A549 (cell line): ENCODE results near the gene DHRS4. TPM values are rescaled to one million over a fixed set of nuclear protein-coding genes. Genes with fewer than 3 reads are reported as not detected.
"Not testable (repeated sequence)": the region's sequence is repeated elsewhere in the genome, so short reads cannot be mapped to it uniquely, and the experiment has no call there.

ENCODE experiments used
- ATAC-seq, 2 experiments: fragments of 200-7000 bp in 1 of 2; fragments of >200 bp in 1 of 2; cut with Nextera tagmentation in 1 of 2; cut with Tn5 transposase in 1 of 2; 3 replicates each; pipeline versions ENCODE4 v1.8.0 to v1.9.1; 2018 to 2020; ENCODE audit warnings: mild to moderate bottlenecking in 1 of 2, moderate library complexity in 1 of 2
- CTCF ChIA-PET: fragments of 300-600 bp; sonication (Branson Sonifier 250); formaldehyde crosslinking; extraction: SDS; loops from one replicate; lab custom pipeline; 2021; ENCODE audit warnings: antibody characterized with exemption, inconsistent platforms; lab: Yijun Ruan, JAX
- POLR2A ChIA-PET: fragments of 350-600 bp; formaldehyde crosslinking; extraction: SDS; loops from one replicate; lab custom pipeline; 2021; ENCODE audit warnings: antibody characterized with exemption, inconsistent platforms; lab: Yijun Ruan, JAX
- DNase-seq, 2 experiments: peaks; one replicate each; pipeline versions ENCODE4 v3.0.0 to v3.0.0-alpha.2; 2011 to 2016; ENCODE audit warnings: low read depth in 1 of 2, low spot score in 1 of 2
- FAIRE-seq: peaks from 2 replicates; lab custom pipeline; 2011; peaks lifted over from hg19 to GRCh38; lab: Jason Lieb, UNC
- H3K27ac ChIP-seq, 2 experiments: fragments of >200 bp; sonication (Bioruptor Twin); formaldehyde crosslinking; 3 replicates each; pipeline ENCODE4 v1.5.1; 2016 to 2017
- H3K4me1 ChIP-seq: fragments of >200 bp; sonication (Bioruptor Twin); formaldehyde crosslinking; 3 replicates; pipeline ENCODE4 v1.6.1; 2016
- H3K4me2 ChIP-seq: fragments of >200 bp; sonication (Bioruptor Twin); formaldehyde crosslinking; 3 replicates; pipeline ENCODE4 v1.6.1; 2016
- H3K4me3 ChIP-seq: fragments of >200 bp; sonication (Bioruptor Twin); formaldehyde crosslinking; 3 replicates; pipeline ENCODE4 v1.5.1; 2016
- H3K9me3 ChIP-seq: fragments of >200 bp; sonication (Bioruptor Twin); formaldehyde crosslinking; 3 replicates; pipeline ENCODE4 v1.6.1; 2016
- CBX2 ChIP-seq: fragments of 200-600 bp; sonication (generic); IDR thresholded peaks from 2 replicates; pipeline ENCODE4 v1.6.1; 2016; ENCODE audit warnings: low read depth, mild to moderate bottlenecking, borderline replicate concordance
- CEBPB ChIP-seq, 2 experiments: fragments of >200 bp in 1 of 2; sonication (Bioruptor Twin) in 1 of 2; formaldehyde crosslinking in 1 of 2; IDR thresholded peaks; 2 replicates each; pipeline ENCODE4 v1.6.1; 2012 to 2016
- CHD4 ChIP-seq: fragments of 200-600 bp; sonication (generic); IDR thresholded peaks from 2 replicates; pipeline ENCODE4 v1.6.1; 2016; ENCODE audit warnings: antibody characterized with exemption, mild to moderate bottlenecking, borderline replicate concordance
- EP300 ChIP-seq, 2 experiments: fragments of >200 bp; sonication (Bioruptor Twin); formaldehyde crosslinking; IDR thresholded peaks; 2 replicates in 1 of 2; 3 replicates in 1 of 2; pipeline ENCODE4 v1.6.1; 2016 to 2017
- FOSB ChIP-seq: fragments of 250-450 bp; sonication (Bioruptor Pico); IDR thresholded peaks from 2 replicates; pipeline ENCODE4 v1.5.0; 2020; ENCODE audit warnings: mild to moderate bottlenecking, moderate library complexity
- FOSL2 ChIP-seq, 2 experiments: fragments of 450-650 bp in 1 of 2; fragments of >200 bp in 1 of 2; sonication (Bioruptor Twin) in 1 of 2; formaldehyde crosslinking; IDR thresholded peaks; 2 replicates each; pipeline versions ENCODE4 v1.5.0 to v1.6.1; 2016 to 2020; ENCODE audit warnings: mild to moderate bottlenecking in 1 of 2, moderate library complexity in 1 of 2
- FOXS1 ChIP-seq: fragments of 250-450 bp; sonication (Bioruptor Pico); IDR thresholded peaks from 2 replicates; pipeline ENCODE4 v1.5.0; 2020; ENCODE audit warnings: mild to moderate bottlenecking, moderate library complexity
- HOXB5 ChIP-seq: fragments of 250-450 bp; sonication (Bioruptor Pico); IDR thresholded peaks from 2 replicates; pipeline ENCODE4 v1.5.0; 2020; ENCODE audit warnings: mild to moderate bottlenecking, moderate library complexity
- JUNB ChIP-seq: fragments of >200 bp; sonication (Bioruptor Twin); formaldehyde crosslinking; IDR thresholded peaks from 2 replicates; pipeline ENCODE4 v1.6.1; 2016
- MAFK ChIP-seq: fragments of 450-650 bp; IDR thresholded peaks from 2 replicates; pipeline ENCODE4 v1.6.1; 2014; ENCODE audit not compliant: partially characterized antibody
- NPAS2 ChIP-seq: fragments of 250-450 bp; sonication (Bioruptor Pico); IDR thresholded peaks from 2 replicates; pipeline ENCODE4 v1.8.0; 2022; ENCODE audit warnings: mild to moderate bottlenecking, moderate library complexity, borderline replicate concordance
- NR3C1 ChIP-seq: fragments of >200 bp; sonication (Bioruptor Twin); formaldehyde crosslinking; IDR thresholded peaks from 3 replicates; pipeline ENCODE4 v1.6.1; 2017
- PHF8 ChIP-seq: fragments of 200-600 bp; sonication (generic); IDR thresholded peaks from 2 replicates; pipeline ENCODE4 v1.6.1; 2016; ENCODE audit warnings: low read depth, mild to moderate bottlenecking, antibody characterized with exemption, moderate library complexity, borderline replicate concordance
- POLR2A ChIP-seq: IDR thresholded peaks from 2 replicates; pipeline ENCODE4 v1.6.1; 2012; ENCODE audit warnings: mild to moderate bottlenecking, low read length
- RAD21 ChIP-seq, 2 experiments: fragments of >200 bp in 1 of 2; sonication (Bioruptor Twin) in 1 of 2; formaldehyde crosslinking in 1 of 2; IDR thresholded peaks in 1 of 2; conservative IDR thresholded peaks in 1 of 2; 2 replicates in 1 of 2; 3 replicates in 1 of 2; pipeline ENCODE4 v1.6.1; 2012 to 2018; ENCODE audit warnings: inconsistent platforms in 1 of 2
- RARB ChIP-seq: fragments of 250-450 bp; sonication (Bioruptor Pico); IDR thresholded peaks from 2 replicates; pipeline ENCODE4 v1.8.0; 2021; ENCODE audit warnings: mild to moderate bottlenecking, moderate library complexity
- RCOR1 ChIP-seq: fragments of 150-350 bp; IDR thresholded peaks from 2 replicates; pipeline ENCODE4 v1.6.1; 2014; ENCODE audit warnings: antibody characterized with exemption, low read length, low read depth
- RNF2 ChIP-seq: fragments of 200-600 bp; sonication (generic); IDR thresholded peaks from 2 replicates; pipeline ENCODE4 v1.6.1; 2016; ENCODE audit warnings: low read depth, mild to moderate bottlenecking, antibody characterized with exemption, moderate library complexity, borderline replicate concordance
- TFCP2L1 ChIP-seq: fragments of 250-450 bp; sonication (Bioruptor Pico); IDR thresholded peaks from 2 replicates; pipeline ENCODE4 v1.5.0; 2021; ENCODE audit warnings: mild to moderate bottlenecking
- ZC3H11A ChIP-seq: fragments of 450-650 bp; IDR thresholded peaks from 2 replicates; pipeline ENCODE4 v1.6.1; 2014; ENCODE audit warnings: antibody characterized with exemption, mild to moderate bottlenecking
- ZFP36 ChIP-seq: fragments of 450-650 bp; IDR thresholded peaks from 2 replicates; pipeline ENCODE4 v1.6.1; 2014; ENCODE audit warnings: borderline replicate concordance; ENCODE audit not compliant: partially characterized antibody
- whole genome bisulfite sequencing: methylation state at CpG from one replicate; pipeline ENCODE4 v1.1.6; 2017; ENCODE audit errors: missing lambda C conversion rate; 5-methylcytosine and 5-hydroxymethylcytosine counted together
- polyA plus RNA-seq, 4 experiments: library from polyadenylated mRNA; depleted of rRNA in 3 of 4; stranded (reverse); fragments of >200 nt; fragmentation: RNase III in 1 of 4; extraction: RNeasy Plus Mini Kit Qiagen cat#74134 plus additional on column Dnase treatment in 1 of 4; gene quantifications; 2 replicates in 3 of 4; 3 replicates in 1 of 4; pipeline ENCODE4 v1.2.3, GENCODE V29; 2011 to 2017
- TF ChIP-seq, protein P1 (sequence below): IDR thresholded peaks from 2 replicates; pipeline ENCODE4 v1.6.1; 2012; ENCODE audit warnings: low read depth, borderline replicate concordance
- TF ChIP-seq, protein P2 (sequence below): IDR thresholded peaks from 2 replicates; pipeline ENCODE4 v1.6.1; 2012
- TF ChIP-seq, protein P3 (sequence below): fragments of 250-450 bp; sonication (Bioruptor Pico); IDR thresholded peaks from 2 replicates; pipeline ENCODE4 v1.5.0; 2020; ENCODE audit warnings: low read depth, mild to moderate bottlenecking, moderate library complexity

The DHRS4 gene
- polyA plus RNA-seq, 2 of the 4 experiments (the other 2 are of a cell fraction), result 28.5 to 64.8 TPM

DNA sequence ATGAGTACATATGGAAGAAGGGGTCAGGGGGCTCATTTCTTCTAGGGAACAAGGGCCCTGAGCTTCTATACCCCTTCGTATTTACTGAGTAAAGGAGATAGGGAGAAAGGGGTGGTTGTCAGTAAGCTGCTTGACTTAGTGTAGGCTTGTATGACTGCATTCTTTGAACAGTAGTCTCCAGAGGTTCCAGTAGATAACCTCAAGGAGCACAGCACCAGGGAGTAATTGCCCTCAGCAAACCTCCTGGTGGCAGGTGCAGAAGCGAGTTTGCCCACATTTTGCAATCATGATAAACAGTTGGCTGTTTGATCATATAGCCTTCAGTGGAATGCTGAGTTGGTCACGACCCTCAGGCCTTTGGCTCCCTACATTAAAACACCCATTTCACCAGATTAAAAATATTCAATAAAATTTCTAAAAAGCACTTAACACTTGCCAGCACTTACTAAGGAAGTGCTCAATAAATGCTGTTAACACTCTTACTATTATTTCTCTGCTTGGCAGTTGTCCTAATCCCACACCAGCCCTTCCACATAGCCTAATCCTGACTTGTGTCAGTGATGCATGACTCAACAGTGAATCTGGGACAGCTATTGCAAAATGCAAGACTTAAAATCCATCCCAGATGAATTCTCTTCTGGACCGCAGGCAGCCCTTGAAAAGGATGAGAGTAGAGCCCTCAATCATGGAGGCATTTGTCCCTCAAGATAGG lies 31.5 kb downstream of the DHRS4 start (continued):
- TF ChIP-seq, protein P1, sequence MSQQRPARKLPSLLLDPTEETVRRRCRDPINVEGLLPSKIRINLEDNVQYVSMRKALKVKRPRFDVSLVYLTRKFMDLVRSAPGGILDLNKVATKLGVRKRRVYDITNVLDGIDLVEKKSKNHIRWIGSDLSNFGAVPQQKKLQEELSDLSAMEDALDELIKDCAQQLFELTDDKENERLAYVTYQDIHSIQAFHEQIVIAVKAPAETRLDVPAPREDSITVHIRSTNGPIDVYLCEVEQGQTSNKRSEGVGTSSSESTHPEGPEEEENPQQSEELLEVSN, result no peak
- TF ChIP-seq CBX2 (no peak), POLR2A (no peak), FOSB (CRISPR knock-in tag) (no peak), ZFP36 (no peak), NPAS2 (CRISPR knock-in tag) (no peak), NR3C1 (no peak), HOXB5 (CRISPR knock-in tag) (no peak), RCOR1 (no peak), JUNB (peak; percentile 40; the same call in 1 of the 2 replicates), RAD21 (conservative IDR thresholded peaks at IDR 0.05 in 1 of 2, IDR thresholded peaks at IDR 0.05 in 1 of 2) (no peak; a peak in 1 of 5 replicates), ZC3H11A (no peak), RARB (CRISPR knock-in tag) (no peak), FOXS1 (CRISPR knock-in tag) (no peak), PHF8 (no peak), CHD4 (no peak), TFCP2L1 (CRISPR knock-in tag) (no peak), CEBPB (IDR thresholded peaks at IDR 0.05) (peak; percentile 67 to 74), RNF2 (no peak), MAFK (no peak), EP300 (IDR thresholded peaks at IDR 0.05) (peak in 1 of 2 experiments; percentile 46; a peak in 1 of 5 replicates), FOSL2 (IDR thresholded peaks at IDR 0.05) (0 out of 2 replicates have a peak, but pooled peaks have one; percentile 22), FOSL2 (CRISPR knock-in tag; IDR thresholded peaks at IDR 0.05) (no peak)
- TF ChIP-seq, protein P2, sequence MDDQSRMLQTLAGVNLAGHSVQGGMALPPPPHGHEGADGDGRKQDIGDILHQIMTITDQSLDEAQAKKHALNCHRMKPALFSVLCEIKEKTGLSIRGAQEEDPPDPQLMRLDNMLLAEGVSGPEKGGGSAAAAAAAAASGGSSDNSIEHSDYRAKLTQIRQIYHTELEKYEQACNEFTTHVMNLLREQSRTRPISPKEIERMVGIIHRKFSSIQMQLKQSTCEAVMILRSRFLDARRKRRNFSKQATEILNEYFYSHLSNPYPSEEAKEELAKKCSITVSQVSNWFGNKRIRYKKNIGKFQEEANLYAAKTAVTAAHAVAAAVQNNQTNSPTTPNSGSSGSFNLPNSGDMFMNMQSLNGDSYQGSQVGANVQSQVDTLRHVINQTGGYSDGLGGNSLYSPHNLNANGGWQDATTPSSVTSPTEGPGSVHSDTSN, result no peak
- TF ChIP-seq, protein P3, sequence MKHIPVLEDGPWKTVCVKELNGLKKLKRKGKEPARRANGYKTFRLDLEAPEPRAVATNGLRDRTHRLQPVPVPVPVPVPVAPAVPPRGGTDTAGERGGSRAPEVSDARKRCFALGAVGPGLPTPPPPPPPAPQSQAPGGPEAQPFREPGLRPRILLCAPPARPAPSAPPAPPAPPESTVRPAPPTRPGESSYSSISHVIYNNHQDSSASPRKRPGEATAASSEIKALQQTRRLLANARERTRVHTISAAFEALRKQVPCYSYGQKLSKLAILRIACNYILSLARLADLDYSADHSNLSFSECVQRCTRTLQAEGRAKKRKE (CRISPR knock-in tag), result no peak

DNA sequence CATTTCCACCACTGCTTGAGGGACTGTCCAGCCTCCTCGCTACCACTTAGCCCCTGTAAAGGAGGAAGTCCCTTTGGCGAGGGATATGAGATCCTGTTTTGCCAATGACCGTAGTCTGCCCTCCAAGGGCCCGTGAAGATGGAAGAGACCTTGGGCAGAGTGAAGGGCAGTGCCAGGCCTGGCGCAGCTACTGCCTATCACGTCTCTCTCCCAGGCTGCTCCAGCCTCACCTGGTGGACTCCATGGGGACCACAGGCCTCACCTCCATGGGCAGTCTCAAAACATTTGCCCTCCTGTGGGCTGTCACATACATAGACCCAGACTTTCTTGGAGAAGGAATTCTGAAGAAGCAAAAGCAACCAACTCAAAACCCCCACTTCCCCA lies 34.6 kb downstream of the DHRS4 start:
- not testable (repeated sequence) for FAIRE-seq, DNase-seq, H3K9me3 ChIP-seq
- Histone ChIP-seq H3K4me1 (peaks cover 41% of the 10 kb centered on the region), H3K27ac (peak overlapping the region; percentile 71 to 87; a peak in 5 of 6 replicates), H3K4me3 (peak overlapping the region; percentile 48; the same call in 2 of the 3 replicates), H3K4me2 (peak overlapping the region; percentile 93)
- POLR2A ChIA-PET, result interaction anchor here (0.9 kb wide), 1 partner anchor 127 kb away, joined by 3 read pairs; no protein-coding TSS in a partner anchor
- 92% methylated on average over 4 of the region's 6 CpGs for WGBS
- peak; percentile 67 to 81 for ATAC-seq
- CTCF ChIA-PET, result interaction anchor here (0.6 to 1.2 kb wide), 2 partner anchors 27 to 69 kb away, joined by 3 to 6 read pairs; no protein-coding TSS in a partner anchor
